ENCODE results near the gene DKKL1.

The DKKL1 gene

DNA sequence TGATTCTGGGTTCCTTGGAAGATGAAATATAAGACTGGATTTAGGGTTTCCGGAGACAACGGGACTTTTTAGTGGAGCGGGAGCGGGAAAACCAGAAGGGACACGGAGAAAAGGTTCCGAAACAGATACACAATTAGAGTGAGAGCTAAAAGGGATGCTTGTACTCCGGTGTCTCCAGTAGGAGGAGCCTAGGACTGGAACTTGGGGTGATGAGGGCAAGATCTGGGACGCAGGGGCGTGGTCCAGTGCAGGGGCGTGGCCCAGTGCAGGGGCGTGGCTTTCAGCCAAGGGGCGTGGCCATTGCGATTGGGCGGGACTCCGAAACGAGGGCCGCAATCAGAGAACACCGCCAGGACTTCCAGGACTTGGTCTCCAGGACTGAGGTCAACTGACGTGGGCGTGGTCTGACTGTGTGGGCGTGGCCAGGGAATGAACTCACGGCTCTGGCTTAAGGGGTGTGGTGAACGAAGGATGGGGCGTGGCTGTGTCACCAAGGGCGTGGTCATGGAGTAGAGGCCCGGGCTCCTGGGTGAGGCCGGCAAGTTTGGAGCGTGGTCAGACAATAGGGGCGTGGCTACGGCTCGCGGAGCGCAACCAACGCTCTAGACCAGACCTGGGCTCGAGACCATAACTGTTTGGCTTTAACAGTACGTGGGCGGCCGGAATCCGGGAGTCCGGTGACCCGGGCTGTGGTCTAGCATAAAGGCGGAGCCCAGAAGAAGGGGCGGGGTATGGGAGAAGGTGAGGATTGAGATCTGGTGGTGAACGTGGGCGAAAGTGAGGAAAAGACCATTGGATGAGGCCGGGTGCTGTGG, at the start of gene DKKL1:
DKKL1 (plus strand) TSS at position 610 of the 815 bp plus-strand sequence; CDS start at position 732, 122 bp downstream.
- TF ChIP-seq GATA2 (IDR thresholded peaks at IDR 0.05; ENCODE audit: low read depth, low read length) = no peak
- TF ChIP-seq GATA3 (IDR thresholded peaks at IDR 0.05; ENCODE audit: low read depth, low read length) = no peak

- TF ChIP-seq GATA3 (IDR thresholded peaks at IDR 0.05; ENCODE audit: low read depth, low read length) (no peak), GATA2 (IDR thresholded peaks at IDR 0.05; ENCODE audit: low read depth, low read length) (no peak)
Observed at GRCh38 chr19:49315111-49315510, 48.6 kb upstream of the DKKL1 start.

GRCh38 chr19:49316284-49316683, 47.4 kb upstream of the DKKL1 start:
- TF ChIP-seq GATA3 (IDR thresholded peaks at IDR 0.05; ENCODE audit: low read depth, low read length) (no peak), GATA2 (IDR thresholded peaks at IDR 0.05; ENCODE audit: low read depth, low read length) (no peak)

DNA sequence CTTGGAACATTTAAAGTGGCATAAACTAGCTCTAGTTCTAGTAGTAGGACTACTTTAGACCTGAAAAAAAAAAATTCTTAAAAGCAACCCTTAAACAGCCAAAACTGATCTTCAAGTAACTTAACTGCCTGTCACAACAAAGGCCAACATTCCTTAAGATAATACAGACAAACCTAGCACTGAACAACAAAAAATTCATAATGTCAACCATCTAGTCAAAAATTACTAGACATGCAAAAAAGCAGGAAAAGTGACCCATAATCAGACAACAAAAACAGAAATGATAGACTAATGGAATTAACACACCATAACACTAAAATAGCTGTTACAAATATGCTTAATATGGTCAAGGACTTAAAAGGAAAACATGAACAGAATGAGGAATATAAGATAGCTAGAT, 45.4 kb upstream of the DKKL1 start:
- TF ChIP-seq GATA2 (IDR thresholded peaks at IDR 0.05; ENCODE audit: low read depth, low read length) = no peak
- TF ChIP-seq GATA3 (IDR thresholded peaks at IDR 0.05; ENCODE audit: low read depth, low read length) = no peak

GRCh38 chr19:49324801-49325576, 38.7 kb upstream of the DKKL1 start, which contains the start of gene SLC6A16:
SLC6A16 (minus strand) TSS chr19:49325191; CDS start chr19:49311347, 13,844 bp downstream.
- TF ChIP-seq GATA2 (IDR thresholded peaks at IDR 0.05; ENCODE audit: low read depth, low read length) = no peak
- no peak for TF ChIP-seq GATA3 (IDR thresholded peaks at IDR 0.05; ENCODE audit: low read depth, low read length)

GRCh38 chr19:49326165-49326704, 37.4 kb upstream of the DKKL1 start:
- TF ChIP-seq GATA3 (IDR thresholded peaks at IDR 0.05; ENCODE audit: low read depth, low read length) = no peak

DNA sequence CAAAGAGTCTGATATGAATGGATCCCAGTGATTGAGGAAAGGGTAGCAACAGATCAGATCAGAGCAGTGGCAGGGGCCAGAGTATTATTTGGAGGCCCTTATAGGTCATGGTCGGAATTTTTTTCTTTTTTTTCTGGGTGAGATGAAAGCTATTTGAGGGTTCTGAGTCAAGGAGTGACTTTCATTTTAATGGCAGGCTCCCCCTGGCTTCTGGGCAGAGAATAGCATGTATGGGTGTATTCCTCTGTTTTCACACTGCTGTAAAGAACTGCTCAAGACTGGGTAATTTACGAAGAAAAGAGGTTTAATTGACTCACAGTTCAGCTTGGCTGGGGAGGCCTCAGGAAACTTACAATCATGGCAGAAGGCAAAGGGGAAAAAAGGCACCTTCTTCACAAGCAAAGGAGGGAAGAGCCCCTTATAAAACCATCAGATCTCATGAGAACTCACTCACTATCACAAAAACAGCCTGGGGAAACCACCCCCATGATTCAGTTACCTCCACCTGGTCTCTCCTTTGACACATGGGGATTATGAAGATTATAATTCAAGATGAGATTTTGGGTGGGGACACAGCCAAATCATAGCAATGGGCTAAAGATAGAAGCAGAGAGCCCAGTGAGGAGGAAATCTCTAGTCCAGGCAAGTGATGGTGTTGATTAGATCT, 35.7 kb upstream of the DKKL1 start:
- TF ChIP-seq GATA2 (IDR thresholded peaks at IDR 0.05; ENCODE audit: low read depth, low read length) (no peak), GATA3 (IDR thresholded peaks at IDR 0.05; ENCODE audit: low read depth, low read length) (no peak)

GRCh38 chr19:49328741-49329140, 34.9 kb upstream of the DKKL1 start:
- no peak for TF ChIP-seq GATA3 (IDR thresholded peaks at IDR 0.05; ENCODE audit: low read depth, low read length)
- TF ChIP-seq GATA2 (IDR thresholded peaks at IDR 0.05; ENCODE audit: low read depth, low read length) = no peak

GRCh38 chr19:49331616-49332055, 32.0 kb upstream of the DKKL1 start:
- no peak for TF ChIP-seq GATA2 (IDR thresholded peaks at IDR 0.05; ENCODE audit: low read depth, low read length)
- TF ChIP-seq GATA3 (IDR thresholded peaks at IDR 0.05; ENCODE audit: low read depth, low read length) = no peak

DNA sequence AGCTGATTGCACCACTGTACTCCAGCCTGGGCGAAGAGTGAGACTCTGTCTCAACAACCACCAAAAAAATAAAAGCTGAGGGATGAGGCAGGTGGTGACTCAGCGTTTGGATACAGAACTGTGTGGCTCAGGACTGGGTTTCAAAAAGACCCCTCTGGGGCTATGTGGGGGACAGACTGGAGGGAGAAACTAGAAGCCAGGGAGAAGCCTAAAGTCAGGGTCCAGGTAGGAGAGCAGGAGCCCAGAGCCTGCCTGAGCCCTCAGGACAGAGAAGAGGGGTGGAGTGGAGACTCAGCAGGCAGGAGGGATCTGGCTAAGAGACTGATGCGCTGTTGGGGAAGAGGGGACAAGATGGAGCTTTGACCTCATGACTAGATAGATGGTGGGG, 30.3 kb upstream of the DKKL1 start:
- TF ChIP-seq GATA3 (IDR thresholded peaks at IDR 0.05; ENCODE audit: low read depth, low read length) (no peak), GATA2 (IDR thresholded peaks at IDR 0.05; ENCODE audit: low read depth, low read length) (no peak)

DNA sequence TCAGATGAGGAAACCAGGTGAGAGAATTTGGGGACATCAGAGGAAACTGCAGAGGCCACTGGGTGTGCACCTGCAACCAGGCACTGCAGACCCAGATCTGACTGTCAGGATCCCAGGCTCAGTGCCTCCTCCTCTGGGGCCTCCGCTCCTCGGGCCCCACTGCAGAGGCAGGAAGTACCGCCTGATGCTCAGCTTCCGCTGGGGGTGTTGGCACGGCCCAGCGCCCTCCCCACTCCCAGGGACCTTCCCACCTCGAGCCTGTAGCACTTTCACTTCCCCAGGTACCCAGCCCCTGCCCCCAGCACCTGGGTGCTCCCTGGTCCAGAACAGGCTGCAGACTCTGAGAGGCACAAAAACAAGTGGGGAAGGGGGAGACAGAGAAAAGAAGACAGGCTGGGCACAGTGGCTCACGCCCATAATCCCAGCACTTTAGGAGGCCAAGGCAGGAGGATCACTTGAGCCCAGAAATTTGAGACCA, 29.8 kb upstream of the DKKL1 start:
- TF ChIP-seq GATA3 (IDR thresholded peaks at IDR 0.05; ENCODE audit: low read depth, low read length) = no peak
- TF ChIP-seq GATA2 (IDR thresholded peaks at IDR 0.05; ENCODE audit: low read depth, low read length) = no peak

DNA sequence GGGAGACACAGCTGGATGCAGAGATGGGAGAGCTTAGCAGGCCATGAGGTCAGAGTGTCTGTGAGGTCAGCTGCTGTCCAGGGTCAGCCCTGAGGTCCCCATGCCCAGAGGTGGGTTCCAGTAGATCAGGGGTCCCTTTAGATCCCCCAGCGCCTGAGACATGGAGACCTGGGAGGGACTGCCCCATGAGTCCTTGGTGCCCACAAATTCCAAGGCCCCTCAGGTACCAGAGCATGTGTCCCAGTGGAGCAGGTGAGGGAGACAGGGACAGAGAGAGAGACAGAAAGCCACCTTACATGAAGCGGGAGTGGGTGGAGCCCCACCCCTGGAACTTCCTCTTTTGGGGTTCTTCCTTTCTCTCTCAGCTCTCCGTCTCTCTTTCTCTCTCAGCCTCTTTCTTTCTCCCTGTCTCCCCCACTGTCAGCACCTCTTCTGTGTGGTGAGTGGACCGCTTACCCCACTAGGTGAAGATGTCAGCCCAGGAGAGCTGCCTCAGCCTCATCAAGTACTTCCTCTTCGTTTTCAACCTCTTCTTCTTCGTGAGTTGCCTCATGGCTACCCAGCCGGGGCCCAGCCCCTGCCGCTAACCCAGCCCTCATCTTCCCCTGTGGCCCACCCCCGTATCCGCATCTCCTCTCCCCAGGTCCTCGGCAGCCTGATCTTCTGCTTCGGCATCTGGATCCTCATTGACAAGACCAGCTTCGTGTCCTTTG, 28.4 kb upstream of the DKKL1 start, which contains the start of gene CD37:
CD37 (plus strand) TSS at position 336 of the 713 bp plus-strand sequence; CDS start at position 471, 135 bp downstream.
- TF ChIP-seq GATA3 (IDR thresholded peaks at IDR 0.05; ENCODE audit: low read depth, low read length) (no peak), GATA2 (IDR thresholded peaks at IDR 0.05; ENCODE audit: low read depth, low read length) (no peak)

Data from SH-SY5Y (cell line).